Spleen (tissue), 11 donors: ENCODE data around the gene SEL1L3. TPM values are rescaled to one million over a fixed set of nuclear protein-coding genes. Genes with fewer than 3 reads are reported as not detected.

Experiments used
- DNase-seq: peaks from one replicate; pipeline ENCODE4 v3.0.0-alpha.2; 2020
- H3K27ac ChIP-seq, 8 donors: fragments of 200-600 bp; sonication (generic) in 7 of 8; 1 replicate in 4 of 8; 2 replicates in 4 of 8; pipeline versions ENCODE4 v1.5.0 to v1.8.0; 2016 to 2021; ENCODE audit warnings: inconsistent platforms in 4 of 8, mild to moderate bottlenecking in 4 of 8, moderate library complexity in 1 of 8
- H3K27me3 ChIP-seq, 7 donors: fragments of 200-600 bp; sonication (generic) in 6 of 7; replicated peaks in 1 of 7; 1 replicate in 4 of 7; 2 replicates in 3 of 7; pipeline versions ENCODE4 v1.5.0 to v1.8.0; 2016 to 2021; ENCODE audit warnings: inconsistent platforms in 3 of 7, mild to moderate bottlenecking in 1 of 7
- H3K36me3 ChIP-seq, 6 donors: fragments of 200-600 bp; sonication (generic) in 5 of 6; 1 replicate in 4 of 6; 2 replicates in 2 of 6; pipeline versions ENCODE4 v1.5.0 to v1.8.0; 2016 to 2021; ENCODE audit warnings: inconsistent platforms in 2 of 6
- H3K4me1 ChIP-seq, 6 donors: fragments of 200-600 bp; sonication (generic) in 5 of 6; 1 replicate in 3 of 6; 2 replicates in 3 of 6; pipeline versions ENCODE4 v1.5.0 to v1.8.0; 2016 to 2021; ENCODE audit warnings: inconsistent platforms in 3 of 6
- H3K4me3 ChIP-seq, 8 donors: fragments of 200-600 bp; sonication (generic) in 7 of 8; 1 replicate in 4 of 8; 2 replicates in 4 of 8; pipeline versions ENCODE4 v1.5.0 to v1.8.0; 2016 to 2021; ENCODE audit warnings: inconsistent platforms in 4 of 8, mild to moderate bottlenecking in 4 of 8, moderate library complexity in 2 of 8
- H3K9me3 ChIP-seq, 8 donors: fragments of 200-600 bp; sonication (generic) in 7 of 8; 1 replicate in 4 of 8; 2 replicates in 4 of 8; pipeline versions ENCODE4 v1.5.0 to v1.8.0; 2016 to 2021; ENCODE audit warnings: inconsistent platforms in 4 of 8
- POLR2A ChIP-seq, 3 donors: fragments of 450-650 bp; IDR thresholded peaks; one replicate each; pipeline ENCODE4 v1.5.1; 2017; ENCODE audit warnings: antibody characterized with exemption in 3 of 3, mild to moderate bottlenecking in 1 of 3
- POLR2AphosphoS5 ChIP-seq, 3 donors: sonication (generic); formaldehyde crosslinking; IDR thresholded peaks; one replicate each; pipeline ENCODE4 v1.5.1; 2017; ENCODE audit warnings: antibody characterized with exemption in 3 of 3
- WGBS, 5 donors: extraction: QIAGEN DNeasy Blood & Tissue Kit in 3 of 5; methylation state at CpG; one replicate each; pipeline versions ENCODE4 v1.1.5 to v1.1.7; 2013 to 2018; 5-methylcytosine and 5-hydroxymethylcytosine counted together
- intact Hi-C: fragments of 100-400 bp; cut with DNase I; formaldehyde crosslinking; loops from one replicate; pipeline ENCODE4 v1.15.0; 2023; ENCODE audit warnings: low total_unique reads
- polyA plus RNA-seq, 3 donors: library from polyadenylated mRNA; stranded (reverse); fragments of 200-250 nt; gene quantifications; one replicate each; pipeline ENCODE4 v1.2.1, GENCODE V29; 2013
- total RNA-seq, 7 donors: library from RNA; depleted of rRNA in 3 of 7; stranded (reverse); fragments of >200 nt in 3 of 7; fragmentation: NEBNext Ultra II Directional in 4 of 7; extraction: Animal tissue kit (Norgen Biotek cat#: 25700) in 4 of 7; gene quantifications; one replicate each; pipeline versions ENCODE4 v1.1.0 to v1.2.1, GENCODE V29; 2016 to 2021
- TF ChIP-seq, protein P1 (sequence below), 11 experiments: fragments of 200-600 bp in 7 of 11; fragments of 450-650 bp in 4 of 11; sonication (generic) in 4 of 11; IDR thresholded peaks in 8 of 11; conservative IDR thresholded peaks in 3 of 11; 1 replicate in 7 of 11; 2 replicates in 4 of 11; pipeline versions ENCODE4 v1.4.0 to v1.8.0; 2016 to 2021; ENCODE audit warnings: antibody characterized with exemption in 11 of 11, inconsistent platforms in 4 of 11, mild to moderate bottlenecking in 1 of 11
- donor health status: healthy with polysubstance abuse.
- donor health status: DM: no; HTN: no; CAD: no; lungs with moderate emphysema.
- donor health status: DM: no; HTN: no; CAD: no.
- donor health status: Bipolar disorder and iron deficiency.
- donor health status: healthy.
- donor health status: DM: no; HTN: no; CAD: no.
- donor health status: DM: yes; HTN: yes; CAD: no.

SEL1L3 gene
- total and polyA plus RNA-seq, 10 donors: 59.0 to 319 (median 127) TPM

DNA sequence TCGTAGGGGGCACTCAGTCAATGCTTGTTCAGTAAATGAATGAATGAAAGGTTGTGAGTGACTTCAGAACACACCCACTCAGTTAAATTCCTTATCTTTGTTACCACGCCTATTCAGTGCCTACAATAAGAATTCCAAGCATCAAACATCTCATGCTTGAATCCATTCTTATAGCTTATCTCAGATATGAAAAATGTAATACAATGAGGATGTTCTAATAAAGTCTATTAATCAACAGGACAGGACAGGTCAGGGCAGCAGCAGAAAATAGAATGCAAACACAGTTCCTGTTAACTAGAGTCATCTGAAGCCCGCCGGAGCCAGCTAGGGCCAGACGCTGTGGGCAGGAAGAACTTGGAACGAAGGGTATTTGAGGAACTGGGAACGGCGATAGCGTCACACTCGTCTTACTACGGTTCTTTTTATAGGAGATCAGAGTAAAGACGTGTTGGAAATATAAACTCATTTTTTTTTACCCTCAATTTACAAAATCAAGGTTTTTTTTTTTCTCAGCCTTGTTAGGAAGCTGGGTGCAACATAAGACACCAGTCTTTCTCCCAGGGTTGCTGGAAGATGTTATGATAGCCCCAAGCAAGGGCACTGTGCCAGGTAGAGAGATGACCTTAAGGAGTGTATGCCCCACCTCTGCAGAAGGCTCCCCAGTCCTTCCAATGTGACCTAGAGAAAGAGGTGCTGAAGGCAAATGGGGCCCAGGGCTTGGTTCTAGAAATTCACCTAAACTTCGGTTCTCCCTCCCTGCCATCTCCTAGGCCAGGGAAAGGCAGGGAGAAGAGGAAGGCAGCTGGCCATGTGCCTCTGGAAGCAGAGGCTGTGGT, 48.3 kb downstream of the SEL1L3 start:
- Histone ChIP-seq H3K9me3 (no peaks in the 10 kb centered on the region), H3K27ac (peak overlapping the region in 1 of 8 donors; percentile 27), H3K4me1 (peaks cover 0 to 16% (median 0%) of the 10 kb centered on the region in 6 donors), H3K4me3 (no peak overlapping the region), H3K27me3 (no peaks in the 10 kb centered on the region), H3K36me3 (peaks cover 0 to 99% (median 75%) of the 10 kb centered on the region in 6 donors)
- no peak for DNase-seq
- intact Hi-C loops: no loop called here
- 64 to 75% (median 68%) methylated on average over 13 of the region's 13 CpGs for WGBS, 5 donors
- TF ChIP-seq, protein P1, sequence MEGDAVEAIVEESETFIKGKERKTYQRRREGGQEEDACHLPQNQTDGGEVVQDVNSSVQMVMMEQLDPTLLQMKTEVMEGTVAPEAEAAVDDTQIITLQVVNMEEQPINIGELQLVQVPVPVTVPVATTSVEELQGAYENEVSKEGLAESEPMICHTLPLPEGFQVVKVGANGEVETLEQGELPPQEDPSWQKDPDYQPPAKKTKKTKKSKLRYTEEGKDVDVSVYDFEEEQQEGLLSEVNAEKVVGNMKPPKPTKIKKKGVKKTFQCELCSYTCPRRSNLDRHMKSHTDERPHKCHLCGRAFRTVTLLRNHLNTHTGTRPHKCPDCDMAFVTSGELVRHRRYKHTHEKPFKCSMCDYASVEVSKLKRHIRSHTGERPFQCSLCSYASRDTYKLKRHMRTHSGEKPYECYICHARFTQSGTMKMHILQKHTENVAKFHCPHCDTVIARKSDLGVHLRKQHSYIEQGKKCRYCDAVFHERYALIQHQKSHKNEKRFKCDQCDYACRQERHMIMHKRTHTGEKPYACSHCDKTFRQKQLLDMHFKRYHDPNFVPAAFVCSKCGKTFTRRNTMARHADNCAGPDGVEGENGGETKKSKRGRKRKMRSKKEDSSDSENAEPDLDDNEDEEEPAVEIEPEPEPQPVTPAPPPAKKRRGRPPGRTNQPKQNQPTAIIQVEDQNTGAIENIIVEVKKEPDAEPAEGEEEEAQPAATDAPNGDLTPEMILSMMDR (IDR thresholded peaks at IDR 0.05 in 8 of 11, conservative IDR thresholded peaks at IDR 0.05 in 3 of 11): no peak

DNA sequence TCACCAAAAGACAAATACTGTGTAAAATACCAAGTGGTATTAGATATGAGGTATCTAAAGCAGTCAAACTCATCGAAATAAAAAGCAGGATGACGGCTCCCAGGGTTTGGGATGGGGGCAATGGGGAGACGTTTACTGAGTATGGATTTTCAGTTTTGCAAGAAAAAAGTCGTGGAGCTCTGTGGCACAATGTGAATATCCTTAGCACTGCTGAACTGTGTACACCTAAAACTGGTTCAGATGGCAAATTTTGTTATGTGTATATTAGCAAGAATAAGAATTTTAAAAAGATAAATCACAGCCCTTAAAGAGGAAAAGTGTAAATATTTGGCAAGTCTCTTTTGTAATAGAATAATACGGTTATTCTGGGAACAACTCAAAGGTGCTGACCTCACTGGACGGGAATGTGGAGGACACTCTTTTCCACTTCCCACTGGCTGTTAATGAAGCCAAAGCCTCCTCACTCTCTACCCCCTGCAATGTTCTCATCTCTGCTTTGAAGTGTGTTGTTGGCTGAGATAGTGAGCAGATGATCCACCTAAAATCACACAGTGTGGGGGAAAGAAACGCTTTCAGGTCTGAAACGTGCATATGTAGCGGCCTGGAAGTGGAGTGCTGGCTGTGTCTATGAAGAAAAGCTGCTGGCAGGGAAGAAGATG, 49.2 kb downstream of the SEL1L3 start:
- no peaks in the 10 kb centered on the region for H3K27me3 ChIP-seq
- peaks cover 0 to 99% (median 67%) of the 10 kb centered on the region in 6 donors for H3K36me3 ChIP-seq
- peaks cover 0 to 16% (median 0%) of the 10 kb centered on the region in 6 donors for H3K4me1 ChIP-seq
- H3K27ac ChIP-seq: no peak overlapping the region
- no peak for DNase-seq
- intact Hi-C loops: no loop called here
- H3K9me3 ChIP-seq: no peaks in the 10 kb centered on the region
- no peak overlapping the region for H3K4me3 ChIP-seq
- TF ChIP-seq POLR2AphosphoS5 (IDR thresholded peaks at IDR 0.05) (no peak), POLR2A (IDR thresholded peaks at IDR 0.05) (no peak)
- TF ChIP-seq, protein P1 (IDR thresholded peaks at IDR 0.05 in 8 of 11, conservative IDR thresholded peaks at IDR 0.05 in 3 of 11): no peak
- 77 to 85% (median 82%) methylated on average over 9 of the region's 9 CpGs for WGBS, 5 donors

DNA sequence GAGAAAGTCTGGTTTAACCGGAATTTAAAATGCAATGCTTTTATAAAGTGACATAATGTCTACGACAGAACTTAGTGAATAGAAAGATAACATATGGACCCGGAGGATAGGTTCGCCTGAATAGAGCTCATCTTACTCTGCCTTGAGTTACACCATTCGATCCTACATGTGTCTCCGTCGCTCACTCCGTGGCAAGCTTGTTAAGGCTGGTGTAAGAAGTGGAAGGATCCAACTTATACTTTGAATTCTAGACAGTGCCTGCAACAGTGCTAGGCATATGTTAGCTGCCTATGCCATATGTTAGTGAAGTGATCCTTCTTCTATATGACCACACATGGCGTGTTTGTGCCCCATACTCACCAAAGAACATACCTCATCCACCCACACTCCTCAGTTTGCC, 50.9 kb downstream of the SEL1L3 start:
- Histone ChIP-seq H3K27me3 (no peaks in the 10 kb centered on the region), H3K36me3 (peaks cover 0 to 99% (median 58%) of the 10 kb centered on the region in 6 donors), H3K4me1 (peaks cover 0 to 16% (median 0%) of the 10 kb centered on the region in 6 donors), H3K27ac (no peak overlapping the region), H3K9me3 (no peaks in the 10 kb centered on the region), H3K4me3 (no peak overlapping the region)
- DNase-seq: no peak
- TF ChIP-seq POLR2A (IDR thresholded peaks at IDR 0.05) (no peak), POLR2AphosphoS5 (IDR thresholded peaks at IDR 0.05) (no peak)
- TF ChIP-seq, protein P1 (IDR thresholded peaks at IDR 0.05 in 8 of 11, conservative IDR thresholded peaks at IDR 0.05 in 3 of 11): no peak
- WGBS, 5 donors: 95 to 99% (median 96%) methylated on average over 9 of the region's 9 CpGs
- intact Hi-C loops: no loop called here

DNA sequence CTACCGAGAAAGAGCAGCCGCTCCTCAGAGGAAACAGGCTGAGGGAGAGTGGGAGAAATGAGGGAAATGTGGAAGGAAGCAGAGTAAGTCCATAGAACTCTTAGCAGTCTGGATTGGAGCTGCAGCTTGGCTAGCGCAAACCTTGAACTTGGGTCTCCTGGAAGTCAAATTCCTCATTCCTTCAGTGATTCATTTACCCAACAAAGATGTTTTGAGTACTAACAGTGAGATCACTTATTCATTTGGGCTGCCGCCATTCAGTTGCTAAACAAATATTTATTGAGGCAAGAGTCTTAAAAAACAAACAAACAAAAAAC, 51.5 kb downstream of the SEL1L3 start:
- no peak overlapping the region for H3K4me3 ChIP-seq
- 91 to 99% (median 95%) methylated on average over 4 of the region's 4 CpGs for WGBS, 5 donors
- H3K27ac ChIP-seq: no peak overlapping the region
- no peaks in the 10 kb centered on the region for H3K27me3 ChIP-seq
- no peaks in the 10 kb centered on the region for H3K9me3 ChIP-seq
- no peak for DNase-seq
- peaks cover 0 to 99% (median 61%) of the 10 kb centered on the region in 6 donors for H3K36me3 ChIP-seq
- H3K4me1 ChIP-seq: peaks cover 0 to 16% (median 0%) of the 10 kb centered on the region in 6 donors
- intact Hi-C loops: no loop called here
- no peak for TF ChIP-seq POLR2A (IDR thresholded peaks at IDR 0.05)
